CD4-positive, alpha-beta T cell (primary cell): ENCODE data around the gene OAS2. TPM values are rescaled to one million over a fixed set of nuclear protein-coding genes. Genes with fewer than 3 reads are reported as not detected.

Source experiments
- ATAC-seq: fragments of 200-7000 bp; cut with Tn5 transposase; one replicate; pipeline ENCODE4 v1.10.0; 2022; ENCODE audit warnings: mild to moderate bottlenecking; ENCODE audit not compliant: poor library complexity
- CTCF ChIA-PET: fragments of 350-600 bp; sonication (Branson Sonifier 250); formaldehyde crosslinking; loops from one replicate; lab custom pipeline; 2021; ENCODE audit warnings: antibody characterized with exemption, inconsistent platforms; lab: Charles Lee
- POLR2A ChIA-PET: fragments of 350-600 bp; sonication (Branson Sonifier 250); formaldehyde crosslinking; loops from one replicate; lab custom pipeline; 2021; ENCODE audit warnings: antibody characterized with exemption, inconsistent platforms; lab: Charles Lee
- DNase-seq, 14 experiments: peaks; one replicate each; pipeline ENCODE4 v3.0.0-alpha.2; 2013 to 2020; ENCODE audit warnings: mixed read lengths in 2 of 14
- H3K27ac ChIP-seq, 2 donors: one replicate each; pipeline versions ENCODE4 v1.5.1 to v1.7.0; 2013; ENCODE audit warnings: low read length in 2 of 2, low read depth in 1 of 2, mild to moderate bottlenecking in 1 of 2
- H3K27me3 ChIP-seq, 2 experiments: 1 replicate in 1 of 2; 2 replicates in 1 of 2; pipeline versions ENCODE4 v1.6.1 to v1.7.0; 2013; ENCODE audit warnings: low read length in 2 of 2, control low read depth in 1 of 2, mild to moderate bottlenecking in 1 of 2, moderate library complexity in 1 of 2; ENCODE audit not compliant: insufficient read depth in 2 of 2, control insufficient read depth in 1 of 2
- H3K36me3 ChIP-seq: one replicate; pipeline ENCODE4 v1.6.1; 2013; ENCODE audit warnings: low read length, control low read depth; ENCODE audit not compliant: insufficient read depth
- H3K4me1 ChIP-seq: one replicate; pipeline ENCODE4 v1.6.1; 2013; ENCODE audit warnings: low read length, control low read depth; ENCODE audit not compliant: insufficient read depth
- H3K4me3 ChIP-seq: one replicate; pipeline ENCODE4 v1.5.1; 2013; ENCODE audit warnings: mild to moderate bottlenecking, low read length, moderate library complexity
- H3K9me3 ChIP-seq, 2 experiments: 1 replicate in 1 of 2; 2 replicates in 1 of 2; pipeline versions ENCODE4 v1.6.1 to v1.7.0; 2013; ENCODE audit warnings: low read length in 2 of 2, mild to moderate bottlenecking in 2 of 2, control low read depth in 1 of 2, moderate library complexity in 1 of 2; ENCODE audit not compliant: control insufficient read depth in 1 of 2, insufficient read depth in 1 of 2
- H3K27ac Mint-ChIP-seq: one replicate; pipeline ENCODE4 v1.8.0; 2020; ENCODE audit warnings: mixed read lengths
- H3K27me3 Mint-ChIP-seq: one replicate; pipeline ENCODE4 v1.8.0; 2021; ENCODE audit warnings: mixed read lengths
- H3K36me3 Mint-ChIP-seq: one replicate; pipeline ENCODE4 v1.8.0; 2021; ENCODE audit warnings: low read depth, mixed read lengths
- H3K4me1 Mint-ChIP-seq: one replicate; pipeline ENCODE4 v1.8.0; 2021; ENCODE audit warnings: low read depth, mixed read lengths
- H3K4me3 Mint-ChIP-seq: one replicate; pipeline ENCODE4 v1.8.0; 2020; ENCODE audit warnings: mild to moderate bottlenecking, mixed read lengths
- H3K9me3 Mint-ChIP-seq: one replicate; pipeline ENCODE4 v1.8.0; 2020; ENCODE audit warnings: mixed read lengths
- intact Hi-C, 2 experiments: fragments of 100-400 bp; cut with DNase I in 1 of 2; cut with micrococcal nuclease in 1 of 2; formaldehyde crosslinking; loops; one replicate each; pipeline versions ENCODE4 v1.15.1 to v1.9.0; 2023 to 2025; cut with DNase I, micrococcal nuclease
- total RNA-seq, 174 experiments: library from RNA in 2 of 174; stranded (reverse) in 2 of 174; gene quantifications; one replicate each; pipeline ENCODE4 v1.2.3 and lab custom pipeline; 2021 to 2026
- TF ChIP-seq, protein P1 (sequence below): fragments of 200-600 bp; IDR thresholded peaks from one replicate; pipeline ENCODE4 v1.8.0; 2022; ENCODE audit warnings: antibody characterized with exemption, mild to moderate bottlenecking

OAS2 gene
- total RNA-seq, 2 experiments from 2014 or later: 15.0 to 16.2 TPM

DNA sequence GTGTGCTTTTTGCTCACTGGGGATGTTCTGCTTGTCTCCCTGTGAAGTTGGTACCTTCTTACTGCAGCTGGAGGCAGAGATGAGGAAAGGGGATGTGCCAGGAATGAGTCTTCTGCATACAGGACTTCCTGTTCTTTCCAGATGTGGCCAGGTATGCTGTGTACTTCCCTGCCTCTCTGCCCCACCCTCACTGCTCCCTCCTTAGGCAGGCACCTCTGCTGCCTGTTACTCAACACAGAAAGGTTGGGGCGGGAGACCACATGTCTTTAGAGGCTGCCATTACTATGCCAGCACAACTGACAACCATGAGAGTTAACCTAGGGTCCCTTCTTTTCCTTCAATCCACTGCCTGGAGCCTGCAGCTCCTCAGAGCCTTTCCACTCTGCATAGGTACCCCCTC, 42.1 kb upstream of the OAS2 start:
- CTCF ChIA-PET: no interaction called here
- DNase-seq: peak in 2 of 14 experiments; percentile 28 to 41
- Mint-ChIP-seq H3K27me3 (no peaks in the 10 kb centered on the region), H3K9me3 (peaks cover 8% of the 10 kb centered on the region), H3K4me1 (peaks cover 31% of the 10 kb centered on the region), H3K27ac (peak overlapping the region; percentile 84), H3K4me3 (peak overlapping the region; percentile 39), H3K36me3 (peaks cover 12% of the 10 kb centered on the region)
- Histone ChIP-seq H3K36me3 (peaks cover under 1% of the 10 kb centered on the region), H3K4me3 (no peak overlapping the region), H3K27ac (no peak overlapping the region), H3K9me3 (no peaks in the 10 kb centered on the region), H3K27me3 (no peaks in the 10 kb centered on the region), H3K4me1 (peaks cover 28% of the 10 kb centered on the region)
- intact Hi-C loops: loop anchor here in 1 of 2 experiments (5.0 kb wide), 2 partner anchors 34 to 41 kb away; partner anchors contain the start of gene OAS2
- ATAC-seq: no peak
- TF ChIP-seq, protein P1, sequence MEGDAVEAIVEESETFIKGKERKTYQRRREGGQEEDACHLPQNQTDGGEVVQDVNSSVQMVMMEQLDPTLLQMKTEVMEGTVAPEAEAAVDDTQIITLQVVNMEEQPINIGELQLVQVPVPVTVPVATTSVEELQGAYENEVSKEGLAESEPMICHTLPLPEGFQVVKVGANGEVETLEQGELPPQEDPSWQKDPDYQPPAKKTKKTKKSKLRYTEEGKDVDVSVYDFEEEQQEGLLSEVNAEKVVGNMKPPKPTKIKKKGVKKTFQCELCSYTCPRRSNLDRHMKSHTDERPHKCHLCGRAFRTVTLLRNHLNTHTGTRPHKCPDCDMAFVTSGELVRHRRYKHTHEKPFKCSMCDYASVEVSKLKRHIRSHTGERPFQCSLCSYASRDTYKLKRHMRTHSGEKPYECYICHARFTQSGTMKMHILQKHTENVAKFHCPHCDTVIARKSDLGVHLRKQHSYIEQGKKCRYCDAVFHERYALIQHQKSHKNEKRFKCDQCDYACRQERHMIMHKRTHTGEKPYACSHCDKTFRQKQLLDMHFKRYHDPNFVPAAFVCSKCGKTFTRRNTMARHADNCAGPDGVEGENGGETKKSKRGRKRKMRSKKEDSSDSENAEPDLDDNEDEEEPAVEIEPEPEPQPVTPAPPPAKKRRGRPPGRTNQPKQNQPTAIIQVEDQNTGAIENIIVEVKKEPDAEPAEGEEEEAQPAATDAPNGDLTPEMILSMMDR: no peak
- POLR2A ChIA-PET: no interaction called here

DNA sequence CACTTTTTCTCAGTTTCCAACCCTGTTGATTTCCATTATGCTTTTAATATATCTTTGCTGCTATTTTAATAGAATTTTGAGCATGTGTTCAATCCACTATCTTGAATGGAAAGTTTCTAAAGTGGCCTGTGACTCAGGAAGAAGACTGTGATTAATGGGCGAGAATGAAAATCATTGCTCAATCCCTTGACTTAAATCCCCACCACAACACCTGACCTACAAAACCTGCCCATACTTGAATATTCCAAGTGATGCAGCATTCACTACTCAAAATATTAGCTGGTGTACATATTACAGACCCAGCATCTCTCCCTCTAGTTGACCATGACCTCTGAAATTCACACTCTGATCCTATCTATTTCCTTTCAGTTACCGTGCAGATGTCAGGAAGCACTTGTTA, 41.4 kb upstream of the OAS2 start:
- H3K4me1 ChIP-seq: peaks cover 28% of the 10 kb centered on the region
- Mint-ChIP-seq H3K4me1 (peaks cover 31% of the 10 kb centered on the region), H3K4me3 (peak overlapping the region; percentile 93), H3K36me3 (peaks cover 13% of the 10 kb centered on the region), H3K27me3 (no peaks in the 10 kb centered on the region), H3K27ac (peak overlapping the region; percentile 84), H3K9me3 (peaks cover 8% of the 10 kb centered on the region)
- TF ChIP-seq, protein P1: no peak
- intact Hi-C loops: loop anchor here in 1 of 2 experiments (5.0 kb wide), 2 partner anchors 35 to 40 kb away; partner anchors contain the start of gene OAS2
- ATAC-seq (no peak), DNase-seq (peak in 2 of 14 experiments; percentile 19)
- H3K27ac ChIP-seq: peak overlapping the region; percentile 1 to 85
- H3K27me3 ChIP-seq: no peaks in the 10 kb centered on the region
- no peak overlapping the region for H3K4me3 ChIP-seq
- ChIA-PET CTCF (no interaction called here), POLR2A (interaction anchor here (1.0 to 2.1 kb wide), 3 partner anchors 12 to 42 kb away, joined by 3 to 50 read pairs (median 18); partner anchors contain the start of genes OAS1 and OAS2)
- H3K9me3 ChIP-seq: no peaks in the 10 kb centered on the region
- peaks cover 7% of the 10 kb centered on the region for H3K36me3 ChIP-seq

DNA sequence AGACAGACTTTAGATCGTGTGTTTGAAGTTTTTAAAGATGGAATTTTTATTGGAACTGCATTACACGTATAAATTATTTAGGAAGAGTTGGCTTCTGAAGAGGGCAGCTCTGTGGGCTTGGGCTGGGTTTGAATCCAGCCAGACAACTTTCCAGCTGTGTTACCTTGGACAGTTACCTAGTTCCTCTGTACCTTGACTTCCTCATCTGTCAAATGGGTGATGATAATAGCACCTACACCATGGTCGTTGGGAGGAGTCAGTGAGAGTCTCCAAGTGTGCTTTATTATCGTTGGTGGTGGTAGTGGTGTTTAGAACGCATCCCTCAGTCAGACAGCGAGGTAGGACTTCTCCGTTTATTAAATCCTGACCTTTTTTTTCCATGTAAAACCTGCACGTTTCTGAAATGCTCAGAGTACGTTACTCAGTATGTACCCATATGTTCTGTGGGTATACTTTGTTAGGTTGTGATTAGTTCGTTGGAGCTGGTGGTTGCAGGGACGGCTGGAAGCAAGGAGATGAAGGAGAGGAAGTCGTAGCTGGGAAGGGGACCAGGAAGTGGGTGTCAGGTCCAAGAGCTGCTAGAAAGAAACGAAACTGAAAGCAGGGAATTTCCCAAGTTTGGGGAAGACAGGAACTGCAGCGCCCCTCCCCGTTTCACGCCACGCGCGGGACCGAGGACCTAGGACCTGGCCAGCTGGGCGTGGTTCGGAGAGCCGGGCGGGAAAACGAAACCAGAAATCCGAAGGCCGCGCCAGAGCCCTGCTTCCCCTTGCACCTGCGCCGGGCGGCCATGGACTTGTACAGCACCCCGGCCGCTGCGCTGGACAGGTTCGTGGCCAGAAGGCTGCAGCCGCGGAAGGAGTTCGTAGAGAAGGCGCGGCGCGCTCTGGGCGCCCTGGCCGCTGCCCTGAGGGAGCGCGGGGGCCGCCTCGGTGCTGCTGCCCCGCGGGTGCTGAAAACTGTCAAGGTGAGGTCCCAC, 40.3 kb upstream of the OAS2 start, which contains the start of gene OAS3:
Gene OAS3, plus strand, starts transcription at position 734 of the 979 bp plus-strand sequence. Its CDS starts 57 bp downstream, at position 791.
- H3K36me3 Mint-ChIP-seq: peaks cover 17% of the 10 kb centered on the region
- CTCF ChIA-PET: interaction anchor here (0.6 to 1.2 kb wide), 2 partner anchors 79 to 295 kb away, joined by 3 to 4 read pairs; no protein-coding TSS in a partner anchor

More for the DNA sequence above, 40.3 kb upstream of the OAS2 start, which contains the start of gene OAS3:
- POLR2A ChIA-PET: interaction anchor here (0.7 to 2.1 kb wide), 8 partner anchors 13 to 323 kb away, joined by 3 to 50 read pairs (median 4); partner anchors contain the start of genes OAS1 and OAS2
- TF ChIP-seq, protein P1: no peak
- intact Hi-C loops: loop anchor here (2.0 to 5.0 kb wide), 4 partner anchors 35 to 41 kb away; partner anchors contain the start of gene OAS2 (in 2 of the 2)
- Histone ChIP-seq H3K27me3 (no peaks in the 10 kb centered on the region), H3K9me3 (no peaks in the 10 kb centered on the region), H3K36me3 (peaks cover 15% of the 10 kb centered on the region), H3K27ac (peak within 1 kb of the TSS; percentile 57 to 85), H3K4me3 (peak within 1 kb of the TSS; percentile 82), H3K4me1 (peaks cover 28% of the 10 kb centered on the region)
- H3K4me1 Mint-ChIP-seq: peaks cover 31% of the 10 kb centered on the region
- peaks cover 8% of the 10 kb centered on the region for H3K9me3 Mint-ChIP-seq
- DNase-seq: peak; percentile 33 to 92 (median 54)
- no peaks in the 10 kb centered on the region for H3K27me3 Mint-ChIP-seq
- peak within 1 kb of the TSS; percentile 93 for H3K4me3 Mint-ChIP-seq
- peak within 1 kb of the TSS; percentile 84 for H3K27ac Mint-ChIP-seq
- peak; percentile 66 for ATAC-seq
